ENCODE measurements around the gene ATRX.
"Not testable (repeated sequence)": the region's sequence is repeated elsewhere in the genome, so short reads cannot be mapped to it uniquely, and the experiment has no call there.

ATRX gene

DNA sequence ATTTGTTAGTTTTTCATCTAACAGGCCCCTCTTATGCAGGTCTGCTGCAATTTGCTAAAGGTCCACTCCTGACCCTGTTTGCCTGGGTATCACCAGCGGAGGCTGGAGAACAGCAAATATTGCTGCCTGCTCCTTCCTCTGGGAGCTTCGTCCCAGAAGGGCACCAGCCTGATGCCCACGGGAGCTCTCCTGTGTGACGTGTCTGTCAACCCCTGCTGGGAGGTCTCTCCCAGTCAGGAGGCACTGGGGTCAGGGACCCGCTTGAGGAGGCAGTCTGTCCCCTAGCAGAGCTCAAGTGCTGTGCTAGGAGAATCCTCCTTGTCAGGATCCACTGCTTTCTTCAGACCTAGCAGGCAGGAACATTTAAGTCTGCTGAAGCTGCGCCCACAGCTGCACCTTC lies 30.5 kb downstream of the ATRX start:
- Histone ChIP-seq H3K4me2 (ENCODE audit: low read length) (no peak overlapping the region), H3K9ac (ENCODE audit: low read length) (no peak overlapping the region), H3K36me3 (ENCODE audit: control insufficient read depth in 1 of 2, insufficient read depth in 2 of 2, low read length in 2 of 2) (peaks cover 0 to 1% of the 10 kb centered on the region in 2 experiments), H2AFZ (ENCODE audit: insufficient read depth, low read length, poor library complexity) (no peak overlapping the region), H3K79me1 (ENCODE audit: low read length) (no peaks in the 10 kb centered on the region), H3K9me3 (ENCODE audit: insufficient read depth, low read depth, low read length) (no peaks in the 10 kb centered on the region), H3K14ac (ENCODE audit: low read length) (no peak overlapping the region), H2BK120ac (ENCODE audit: insufficient read depth, low read length, poor library complexity) (no peak overlapping the region), H4K91ac (ENCODE audit: low read depth, low read length) (no peak overlapping the region), H3K27me3 (ENCODE audit: insufficient read depth, low read length) (no peaks in the 10 kb centered on the region), H3K23ac (ENCODE audit: low read length) (no peak overlapping the region), H3K4me3 (ENCODE audit: low read depth, low read length) (no peak overlapping the region), H3K4me1 (ENCODE audit: control insufficient read depth in 1 of 2, insufficient read depth in 2 of 2, low read length in 2 of 2) (no peaks in the 10 kb centered on the region), H4K12ac (ENCODE audit: low read depth, low read length) (no peak overlapping the region), H3K79me2 (ENCODE audit: control insufficient read depth, insufficient read depth, low read length, poor library complexity) (no peaks in the 10 kb centered on the region), H4K8ac (ENCODE audit: low read depth, low read length) (no peak overlapping the region), H2BK12ac (ENCODE audit: low read length) (no peak overlapping the region), H2AK5ac (ENCODE audit: low read length) (no peak overlapping the region), H3K27ac (ENCODE audit: low read depth, low read length) (no peak overlapping the region), H3K18ac (ENCODE audit: low read length) (no peak overlapping the region), H3K4ac (ENCODE audit: low read depth, low read length) (no peak overlapping the region), H2BK5ac (ENCODE audit: low read depth, low read length, poor library complexity) (no peak overlapping the region)
- no CpG with 5 or more reads among the region's 6 CpGs for WGBS (ENCODE audit: extremely low coverage, insufficient coverage, insufficient read length)
- no peak for DNase-seq

DNA sequence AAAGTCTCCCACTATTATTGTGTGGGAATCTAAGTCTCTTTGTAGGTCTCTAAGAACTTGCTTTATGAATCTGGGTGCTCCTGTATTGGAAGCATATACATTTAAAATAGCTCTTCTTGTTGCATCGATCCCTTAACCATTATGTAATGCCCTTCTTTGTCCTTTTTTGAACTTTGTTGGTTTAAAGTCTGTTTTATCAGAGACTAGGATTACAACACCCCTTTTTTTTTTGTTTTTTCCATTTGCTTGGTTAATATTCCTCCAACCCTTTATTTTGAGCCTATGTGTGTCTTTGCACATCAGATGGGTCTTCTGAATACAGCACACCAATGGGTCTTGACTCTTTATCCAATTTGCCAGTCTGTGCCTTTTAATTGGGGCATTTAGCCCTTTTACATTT lies 32.1 kb downstream of the ATRX start:
- H3K4ac ChIP-seq (ENCODE audit: low read depth, low read length); H2AFZ ChIP-seq (ENCODE audit: insufficient read depth, low read length, poor library complexity); H4K91ac ChIP-seq (ENCODE audit: low read depth, low read length); H3K18ac ChIP-seq (ENCODE audit: low read length); H2AK5ac ChIP-seq (ENCODE audit: low read length); H2BK120ac ChIP-seq (ENCODE audit: insufficient read depth, low read length, poor library complexity); H3K27ac ChIP-seq (ENCODE audit: low read depth, low read length); H3K9ac ChIP-seq (ENCODE audit: low read length); H3K4me3 ChIP-seq (ENCODE audit: low read depth, low read length); DNase-seq; H3K79me1 ChIP-seq (ENCODE audit: low read length); H2BK5ac ChIP-seq (ENCODE audit: low read depth, low read length, poor library complexity); H4K8ac ChIP-seq (ENCODE audit: low read depth, low read length); H2BK12ac ChIP-seq (ENCODE audit: low read length); H3K4me2 ChIP-seq (ENCODE audit: low read length); H3K23ac ChIP-seq (ENCODE audit: low read length); H3K79me2 ChIP-seq (ENCODE audit: control insufficient read depth, insufficient read depth, low read length, poor library complexity); H3K4me1 ChIP-seq (ENCODE audit: control insufficient read depth in 1 of 2, insufficient read depth in 2 of 2, low read length in 2 of 2); H3K9me3 ChIP-seq (ENCODE audit: insufficient read depth, low read depth, low read length); H4K12ac ChIP-seq (ENCODE audit: low read depth, low read length); H3K27me3 ChIP-seq (ENCODE audit: insufficient read depth, low read length); H3K14ac ChIP-seq (ENCODE audit: low read length); H3K36me3 ChIP-seq (ENCODE audit: control insufficient read depth in 1 of 2, insufficient read depth in 2 of 2, low read length in 2 of 2): not testable (repeated sequence)
- WGBS (ENCODE audit: extremely low coverage, insufficient coverage, insufficient read length): no CpG with 5 or more reads among the region's 1 CpG

DNA sequence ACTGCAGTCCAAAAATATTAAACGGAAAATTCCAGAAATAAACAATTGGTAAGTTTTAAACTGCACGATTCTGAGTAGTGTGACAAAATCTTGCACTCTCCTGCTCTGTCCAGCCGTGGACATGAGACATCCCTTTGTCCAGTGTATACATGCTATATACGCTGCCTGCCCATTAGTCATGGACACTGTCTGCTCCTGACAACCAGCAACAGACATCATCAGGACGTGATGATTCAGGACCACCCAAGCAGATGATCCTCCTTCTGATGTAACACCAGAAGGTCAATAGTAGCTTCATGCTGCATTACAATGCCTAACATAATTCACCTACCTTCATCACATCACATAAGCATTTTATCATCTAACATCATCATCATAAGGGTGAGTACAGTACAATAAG lies 36.3 kb downstream of the ATRX start:
- no CpG with 5 or more reads among the region's 5 CpGs for WGBS (ENCODE audit: extremely low coverage, insufficient coverage, insufficient read length)
- Histone ChIP-seq H3K27ac (ENCODE audit: low read depth, low read length) (no peak overlapping the region), H3K4me3 (ENCODE audit: low read depth, low read length) (no peak overlapping the region), H4K12ac (ENCODE audit: low read depth, low read length) (no peak overlapping the region), H4K8ac (ENCODE audit: low read depth, low read length) (no peak overlapping the region), H2AFZ (ENCODE audit: insufficient read depth, low read length, poor library complexity) (no peak overlapping the region), H2BK5ac (ENCODE audit: low read depth, low read length, poor library complexity) (no peak overlapping the region), H3K79me1 (ENCODE audit: low read length) (no peaks in the 10 kb centered on the region), H3K4me1 (ENCODE audit: control insufficient read depth in 1 of 2, insufficient read depth in 2 of 2, low read length in 2 of 2) (no peaks in the 10 kb centered on the region), H3K27me3 (ENCODE audit: insufficient read depth, low read length) (no peaks in the 10 kb centered on the region), H3K4me2 (ENCODE audit: low read length) (no peak overlapping the region), H2BK12ac (ENCODE audit: low read length) (no peak overlapping the region), H3K79me2 (ENCODE audit: control insufficient read depth, insufficient read depth, low read length, poor library complexity) (no peaks in the 10 kb centered on the region), H3K36me3 (ENCODE audit: control insufficient read depth in 1 of 2, insufficient read depth in 2 of 2, low read length in 2 of 2) (no peaks in the 10 kb centered on the region), H2BK120ac (ENCODE audit: insufficient read depth, low read length, poor library complexity) (no peak overlapping the region), H3K23ac (ENCODE audit: low read length) (no peak overlapping the region), H2AK5ac (ENCODE audit: low read length) (no peak overlapping the region), H4K91ac (ENCODE audit: low read depth, low read length) (no peak overlapping the region), H3K14ac (ENCODE audit: low read length) (no peak overlapping the region), H3K9ac (ENCODE audit: low read length) (no peak overlapping the region), H3K18ac (ENCODE audit: low read length) (no peak overlapping the region), H3K9me3 (ENCODE audit: insufficient read depth, low read depth, low read length) (no peaks in the 10 kb centered on the region), H3K4ac (ENCODE audit: low read depth, low read length) (no peak overlapping the region)
- peak in 1 of 2 donors; percentile 9 for DNase-seq

DNA sequence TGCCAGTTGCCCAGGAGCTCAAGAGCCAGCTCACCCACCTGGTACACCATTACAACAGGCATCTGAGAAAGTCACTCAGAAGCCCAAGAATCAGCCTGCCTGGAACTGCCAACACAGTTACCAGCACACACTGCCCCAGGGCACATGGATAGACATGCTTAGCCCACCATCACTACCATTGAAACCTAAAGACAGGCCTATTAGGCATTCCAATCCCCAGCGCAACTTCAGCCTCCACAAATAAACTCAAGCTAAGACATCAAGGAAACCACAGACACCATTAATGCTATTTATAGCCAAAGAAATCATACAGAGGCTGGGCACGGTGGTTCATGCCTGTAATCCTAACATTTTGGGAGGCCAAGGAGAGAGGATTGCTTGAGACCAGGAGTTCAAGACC lies 42.3 kb downstream of the ATRX start:
- Histone ChIP-seq H3K4me3 (ENCODE audit: low read depth, low read length) (no peak overlapping the region), H4K12ac (ENCODE audit: low read depth, low read length) (no peak overlapping the region), H3K79me2 (ENCODE audit: control insufficient read depth, insufficient read depth, low read length, poor library complexity) (no peaks in the 10 kb centered on the region), H3K79me1 (ENCODE audit: low read length) (no peaks in the 10 kb centered on the region), H3K9me3 (ENCODE audit: insufficient read depth, low read depth, low read length) (no peaks in the 10 kb centered on the region), H2BK12ac (ENCODE audit: low read length) (no peak overlapping the region), H3K4me2 (ENCODE audit: low read length) (no peak overlapping the region), H4K91ac (ENCODE audit: low read depth, low read length) (no peak overlapping the region), H3K4me1 (ENCODE audit: control insufficient read depth in 1 of 2, insufficient read depth in 2 of 2, low read length in 2 of 2) (peaks cover 0 to 12% of the 10 kb centered on the region in 2 experiments), H2BK5ac (ENCODE audit: low read depth, low read length, poor library complexity) (no peak overlapping the region), H3K27ac (ENCODE audit: low read depth, low read length) (no peak overlapping the region), H3K23ac (ENCODE audit: low read length) (no peak overlapping the region), H3K14ac (ENCODE audit: low read length) (no peak overlapping the region), H2BK120ac (ENCODE audit: insufficient read depth, low read length, poor library complexity) (no peak overlapping the region), H3K4ac (ENCODE audit: low read depth, low read length) (peak overlapping the region; percentile 33), H2AK5ac (ENCODE audit: low read length) (no peak overlapping the region), H3K9ac (ENCODE audit: low read length) (no peak overlapping the region), H4K8ac (ENCODE audit: low read depth, low read length) (no peak overlapping the region), H3K27me3 (ENCODE audit: insufficient read depth, low read length) (no peaks in the 10 kb centered on the region), H3K18ac (ENCODE audit: low read length) (no peak overlapping the region), H3K36me3 (ENCODE audit: control insufficient read depth in 1 of 2, insufficient read depth in 2 of 2, low read length in 2 of 2) (no peaks in the 10 kb centered on the region), H2AFZ (ENCODE audit: insufficient read depth, low read length, poor library complexity) (no peak overlapping the region)
- WGBS (ENCODE audit: extremely low coverage, insufficient coverage, insufficient read length): no CpG with 5 or more reads among the region's 2 CpGs
- DNase-seq: no peak

All from trophoblast cell (in vitro differentiated cells and primary cell).